ENCODE results near the gene HADHB.
"Not testable (repeated sequence)": the region's sequence is repeated elsewhere in the genome, so short reads cannot be mapped to it uniquely, and the experiment has no call there.

GRCh38 chr2:26324479-26324878 is 79.7 kb downstream of the HADHB start:
- not testable (repeated sequence) for TF ChIP-seq CTCF (IDR thresholded peaks at IDR 0.05); ZFX (IDR thresholded peaks at IDR 0.05; ENCODE audit: borderline replicate concordance)
